Kidney (tissue), 14 donors: ENCODE measurements around the gene RTEL1. TPM values are rescaled to one million over a fixed set of nuclear protein-coding genes. Genes with fewer than 3 reads are reported as not detected.
A peak's percentile ranks its signal among the peaks of the same experiment; 100 is the strongest.

ENCODE experiments used
- DNase-seq, 5 donors: peaks; one replicate each; pipeline ENCODE4 v3.0.0-alpha.2; 2013 to 2020
- FAIRE-seq: peaks from 2 replicates; lab custom pipeline; 2012; peaks lifted over from hg19 to GRCh38; lab: Jason Lieb, UNC
- H3K27ac ChIP-seq, 2 donors: one replicate each; pipeline ENCODE4 v1.7.0; 2013; ENCODE audit warnings: low read depth in 2 of 2, low read length in 2 of 2, inconsistent platforms in 1 of 2
- H3K27me3 ChIP-seq: one replicate; pipeline ENCODE4 v1.7.1; 2013; ENCODE audit warnings: low read length, inconsistent platforms; ENCODE audit not compliant: control insufficient read depth, insufficient read depth
- H3K36me3 ChIP-seq, 3 donors: one replicate each; pipeline versions ENCODE4 v1.7.0 to v1.7.1; 2013; ENCODE audit warnings: low read length in 3 of 3, control low read depth in 1 of 3, inconsistent platforms in 1 of 3; ENCODE audit not compliant: insufficient read depth in 3 of 3, control insufficient read depth in 2 of 3
- H3K4me1 ChIP-seq, 3 donors: one replicate each; pipeline versions ENCODE4 v1.7.0 to v1.7.1; 2013; ENCODE audit warnings: low read length in 3 of 3, inconsistent platforms in 1 of 3, low read depth in 1 of 3; ENCODE audit not compliant: control insufficient read depth in 2 of 3, insufficient read depth in 2 of 3
- H3K4me3 ChIP-seq, 3 donors: one replicate each; pipeline versions ENCODE4 v1.7.0 to v1.8.1; 2013; ENCODE audit warnings: low read length in 3 of 3, control low read depth in 1 of 3, inconsistent platforms in 1 of 3
- H3K9ac ChIP-seq, 3 donors: one replicate each; pipeline versions ENCODE4 v1.7.0 to v1.7.1; 2013; ENCODE audit warnings: low read length in 3 of 3, control low read depth in 1 of 3, inconsistent platforms in 1 of 3
- H3K9me3 ChIP-seq, 3 donors: one replicate each; pipeline versions ENCODE4 v1.7.0 to v1.7.1; 2013; ENCODE audit warnings: low read length in 3 of 3, control low read depth in 1 of 3, inconsistent platforms in 1 of 3; ENCODE audit not compliant: control insufficient read depth in 2 of 3, insufficient read depth in 1 of 3
- CTCF ChIP-seq: IDR thresholded peaks from 3 replicates; pipeline ENCODE4 v1.5.1; 2012; ENCODE audit warnings: mild to moderate bottlenecking, moderate library complexity, borderline replicate concordance; ENCODE audit not compliant: insufficient read depth; ENCODE audit errors: extremely low read depth
- intact Hi-C: fragments of 100-400 bp; cut with DNase I; formaldehyde crosslinking; loops from one replicate; pipeline ENCODE4 v1.11.1; 2022
- polyA plus RNA-seq: library from polyadenylated mRNA; stranded (reverse); fragments of 350-450 nt; fragmentation: Illumina TruSeq; extraction: RNeasy Lipid Tissue Mini Kit (QIAGEN cat#74804); gene quantifications from one replicate; pipeline ENCODE4 v1.2.3, GENCODE V29; 2014; ENCODE audit warnings: low read depth, low replicate concordance; ENCODE audit not compliant: insufficient read depth
- total RNA-seq: library from RNA; stranded (reverse); fragmentation: NEBNext Ultra II Directional; extraction: Animal tissue kit (Norgen Biotek cat#: 25700); gene quantifications from one replicate; pipeline ENCODE4 v1.2.1, GENCODE V29; 2021
- donor health status: control.
- donor health status: control.
- donor health status: control.
- donor health status: control.
- donor health status: control.
- donor health status: DM: yes; HTN: yes; CAD: no.
- donor health status: Normal renal cell carcinoma (clear cell type).

The RTEL1 gene
- total and polyA plus RNA-seq, 2 donors from 2014 or later = 5.3 to 37.7 TPM

- H3K9ac ChIP-seq = no peak overlapping the region
- DNase-seq = peak in 1 of 5 donors; percentile 59
- no peak overlapping the region for H3K4me3 ChIP-seq
- no peak for FAIRE-seq
- no peak overlapping the region for H3K27ac ChIP-seq
- no peaks in the 10 kb centered on the region for H3K27me3 ChIP-seq
- peaks cover 0 to 11% (median 8%) of the 10 kb centered on the region in 3 donors for H3K36me3 ChIP-seq
- intact Hi-C loops = no loop called here
- H3K9me3 ChIP-seq = no peaks in the 10 kb centered on the region
- TF ChIP-seq CTCF = no peak
- peaks cover 0 to 3% (median 0%) of the 10 kb centered on the region in 3 donors for H3K4me1 ChIP-seq
Measured at GRCh38 chr20:63619086-63619485, 39.0 kb upstream of the RTEL1 start.

GRCh38 chr20:63619505-63619904, 38.6 kb upstream of the RTEL1 start:
- TF ChIP-seq CTCF = no peak
- FAIRE-seq (no peak), DNase-seq (peak in 1 of 5 donors; percentile 66)
- Histone ChIP-seq H3K27me3 (no peaks in the 10 kb centered on the region), H3K36me3 (peaks cover 0 to 11% (median 8%) of the 10 kb centered on the region in 3 donors), H3K27ac (no peak overlapping the region), H3K4me1 (peaks cover 0 to 3% (median 0%) of the 10 kb centered on the region in 3 donors), H3K9me3 (no peaks in the 10 kb centered on the region), H3K4me3 (no peak overlapping the region), H3K9ac (no peak overlapping the region)
- intact Hi-C loops = no loop called here

- no peak for TF ChIP-seq CTCF
- H3K9me3 ChIP-seq = no peaks in the 10 kb centered on the region
- H3K36me3 ChIP-seq = peaks cover 0 to 11% (median 8%) of the 10 kb centered on the region in 3 donors
- no peak overlapping the region for H3K27ac ChIP-seq
- DNase-seq (peak in 1 of 5 donors; percentile 20), FAIRE-seq (no peak)
- H3K4me1 ChIP-seq = peaks cover 0 to 6% (median 0%) of the 10 kb centered on the region in 3 donors
- intact Hi-C loops = loop anchor here (5.0 kb wide), 1 partner anchor 436 kb away; no protein-coding TSS in a partner anchor
- no peaks in the 10 kb centered on the region for H3K27me3 ChIP-seq
- no peak overlapping the region for H3K9ac ChIP-seq
- no peak overlapping the region for H3K4me3 ChIP-seq
Measured at GRCh38 chr20:63620991-63621390, 37.1 kb upstream of the RTEL1 start.

GRCh38 chr20:63622096-63622495, 36.0 kb upstream of the RTEL1 start:
- Histone ChIP-seq H3K9me3 (no peaks in the 10 kb centered on the region), H3K27me3 (no peaks in the 10 kb centered on the region), H3K4me3 (no peak overlapping the region), H3K4me1 (peaks cover 0 to 6% (median 0%) of the 10 kb centered on the region in 3 donors), H3K36me3 (peaks cover 0 to 8% (median 6%) of the 10 kb centered on the region in 3 donors), H3K27ac (no peak overlapping the region), H3K9ac (no peak overlapping the region)
- DNase-seq (peak in 1 of 5 donors; percentile 46), FAIRE-seq (no peak)
- no peak for TF ChIP-seq CTCF
- intact Hi-C loops = loop anchor here (5.0 kb wide), 1 partner anchor 435 kb away; no protein-coding TSS in a partner anchor
